Gastrocnemius medialis (tissue), 4 donors: Measurements from ENCODE around the gene THEM4. TPM values are rescaled to one million over a fixed set of nuclear protein-coding genes. Genes with fewer than 3 reads are reported as not detected.

ENCODE experiments used
- ATAC-seq, 2 donors: fragments of 150-250 bp; one replicate each; pipeline ENCODE4 v1.9.1; 2016
- DNase-seq, 2 donors: peaks; one replicate each; pipeline ENCODE4 v3.0.0-alpha.2; 2019
- H3K27ac ChIP-seq, 4 donors: fragments of 200-600 bp; sonication (generic); 1 replicate in 1 of 4; 2 replicates in 3 of 4; pipeline ENCODE4 v1.5.1; 2016 to 2018; ENCODE audit warnings: mild to moderate bottlenecking in 2 of 4, moderate library complexity in 1 of 4
- H3K27me3 ChIP-seq, 3 donors: fragments of 200-600 bp; sonication (generic) in 2 of 3; 1 replicate in 1 of 3; 2 replicates in 2 of 3; pipeline versions ENCODE4 v1.5.1 to v1.6.0; 2016 to 2019; ENCODE audit warnings: mild to moderate bottlenecking in 1 of 3, moderate library complexity in 1 of 3
- H3K36me3 ChIP-seq, 2 donors: fragments of 200-600 bp; sonication (generic) in 1 of 2; one replicate each; pipeline ENCODE4 v1.5.1; 2017 to 2018
- H3K4me1 ChIP-seq, 2 donors: fragments of 200-600 bp; sonication (generic) in 1 of 2; one replicate each; pipeline ENCODE4 v1.5.1; 2016 to 2017; ENCODE audit warnings: mild to moderate bottlenecking in 2 of 2
- H3K4me3 ChIP-seq, 4 donors: fragments of 200-600 bp; sonication (generic) in 3 of 4; 1 replicate in 1 of 4; 2 replicates in 3 of 4; pipeline ENCODE4 v1.5.1; 2016 to 2019; ENCODE audit warnings: mild to moderate bottlenecking in 2 of 4
- H3K9me3 ChIP-seq, 3 donors: fragments of 200-600 bp; sonication (generic) in 2 of 3; 1 replicate in 1 of 3; 2 replicates in 2 of 3; pipeline ENCODE4 v1.5.1; 2016 to 2019
- POLR2A ChIP-seq, 2 donors: fragments of 450-650 bp; IDR thresholded peaks; one replicate each; pipeline ENCODE4 v1.6.1; 2017; ENCODE audit warnings: antibody characterized with exemption in 2 of 2, mild to moderate bottlenecking in 2 of 2, moderate library complexity in 2 of 2
- in situ Hi-C, 4 donors: fragments of 200-750 bp; cut with MboI; loops; one replicate each; pipeline versions ENCODE4 v1.15.0 to v1.8.0; 2017; ENCODE audit warnings: low sequenced_read_pairs in 4 of 4
- intact Hi-C: fragments of 100-400 bp; cut with DNase I; formaldehyde crosslinking; loops from one replicate; pipeline ENCODE4 v1.15.1; 2023; ENCODE audit warnings: low total_unique reads
- total RNA-seq, 4 donors: library from RNA; depleted of rRNA; stranded (reverse); fragments of >200 nt; gene quantifications; one replicate each; pipeline versions ENCODE4 v1.1.0 to v1.2.3, GENCODE V29; 2016
- TF ChIP-seq, protein P1 (sequence below), 5 experiments: fragments of 450-650 bp in 3 of 5; fragments of 200-600 bp in 2 of 5; sonication (generic) in 2 of 5; IDR thresholded peaks in 4 of 5; conservative IDR thresholded peaks in 1 of 5; 1 replicate in 4 of 5; 2 replicates in 1 of 5; pipeline ENCODE4 v1.5.1; 2016 to 2019; ENCODE audit warnings: antibody characterized with exemption in 5 of 5, mild to moderate bottlenecking in 3 of 5, moderate library complexity in 3 of 5

Gene THEM4
- total RNA-seq, 4 donors from 2014 or later, result 7.7 to 21.8 (median 9.6) TPM

DNA sequence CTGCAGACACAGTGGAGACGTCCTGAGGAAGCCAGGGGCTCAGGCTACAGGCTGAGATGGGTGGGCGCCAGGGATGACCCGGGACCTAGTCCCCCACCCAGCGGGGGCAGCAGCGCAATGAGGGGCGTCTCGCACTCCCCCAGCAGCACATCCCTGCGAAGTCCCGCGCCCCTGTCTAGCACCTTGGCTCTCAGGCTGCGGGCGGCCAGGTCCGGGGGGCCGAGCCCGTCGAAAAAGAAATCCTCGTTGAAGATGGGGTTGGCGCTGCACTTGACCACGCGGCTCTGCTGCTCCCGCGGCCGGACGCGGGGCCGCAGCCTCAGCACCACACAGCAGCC is 71.5 kb downstream of the THEM4 start:
- Histone ChIP-seq H3K9me3 (no peaks in the 10 kb centered on the region), H3K27me3 (peaks cover 21 to 30% (median 26%) of the 10 kb centered on the region in 3 donors), H3K36me3 (no peaks in the 10 kb centered on the region), H3K4me3 (peak overlapping the region; percentile 4 to 56 (median 43)), H3K27ac (no peak overlapping the region), H3K4me1 (peaks cover 18 to 19% of the 10 kb centered on the region in 2 donors)
- no peak for TF ChIP-seq POLR2A (IDR thresholded peaks at IDR 0.05)
- TF ChIP-seq, protein P1, sequence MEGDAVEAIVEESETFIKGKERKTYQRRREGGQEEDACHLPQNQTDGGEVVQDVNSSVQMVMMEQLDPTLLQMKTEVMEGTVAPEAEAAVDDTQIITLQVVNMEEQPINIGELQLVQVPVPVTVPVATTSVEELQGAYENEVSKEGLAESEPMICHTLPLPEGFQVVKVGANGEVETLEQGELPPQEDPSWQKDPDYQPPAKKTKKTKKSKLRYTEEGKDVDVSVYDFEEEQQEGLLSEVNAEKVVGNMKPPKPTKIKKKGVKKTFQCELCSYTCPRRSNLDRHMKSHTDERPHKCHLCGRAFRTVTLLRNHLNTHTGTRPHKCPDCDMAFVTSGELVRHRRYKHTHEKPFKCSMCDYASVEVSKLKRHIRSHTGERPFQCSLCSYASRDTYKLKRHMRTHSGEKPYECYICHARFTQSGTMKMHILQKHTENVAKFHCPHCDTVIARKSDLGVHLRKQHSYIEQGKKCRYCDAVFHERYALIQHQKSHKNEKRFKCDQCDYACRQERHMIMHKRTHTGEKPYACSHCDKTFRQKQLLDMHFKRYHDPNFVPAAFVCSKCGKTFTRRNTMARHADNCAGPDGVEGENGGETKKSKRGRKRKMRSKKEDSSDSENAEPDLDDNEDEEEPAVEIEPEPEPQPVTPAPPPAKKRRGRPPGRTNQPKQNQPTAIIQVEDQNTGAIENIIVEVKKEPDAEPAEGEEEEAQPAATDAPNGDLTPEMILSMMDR (IDR thresholded peaks at IDR 0.05 in 4 of 5, conservative IDR thresholded peaks at IDR 0.05 in 1 of 5), result no peak
- ATAC-seq (no peak), DNase-seq (no peak)
- intact Hi-C loops, result loop anchor here (2.0 to 10.0 kb wide), 4 partner anchors 103 to 1797 kb away; partner anchors contain the start of genes CHTOP and RIIAD1
- in situ Hi-C loops, result loop anchor here (10.0 to 25.0 kb wide), 3 partner anchors 226 to 251 kb away; partner anchors contain the start of gene SNX27 (in 1 of the 4)

- no peak overlapping the region for H3K4me3 ChIP-seq
- no peak overlapping the region for H3K27ac ChIP-seq
- intact Hi-C loops (loop anchor here (2.0 to 10.0 kb wide), 4 partner anchors 102 to 1798 kb away; partner anchors contain the start of genes CHTOP and RIIAD1), in situ Hi-C loops (loop anchor here (10.0 to 25.0 kb wide), 3 partner anchors 225 to 250 kb away; partner anchors contain the start of gene SNX27 (in 1 of the 4))
- no peaks in the 10 kb centered on the region for H3K36me3 ChIP-seq
- DNase-seq (no peak), ATAC-seq (no peak)
- H3K9me3 ChIP-seq, result no peaks in the 10 kb centered on the region
- H3K4me1 ChIP-seq, result peaks cover 22 to 23% of the 10 kb centered on the region in 2 donors
- TF ChIP-seq, protein P1 (IDR thresholded peaks at IDR 0.05 in 4 of 5, conservative IDR thresholded peaks at IDR 0.05 in 1 of 5), result no peak
- no peak for TF ChIP-seq POLR2A (IDR thresholded peaks at IDR 0.05)
- H3K27me3 ChIP-seq, result peaks cover 21 to 30% (median 26%) of the 10 kb centered on the region in 3 donors
Observed at GRCh38 chr1:151837197-151837596, 72.1 kb downstream of the THEM4 start.

GRCh38 chr1:151835596-151835995 is 73.7 kb downstream of the THEM4 start:
- H3K4me3 ChIP-seq, result no peak overlapping the region
- peaks cover 27% of the 10 kb centered on the region in 2 donors for H3K4me1 ChIP-seq
- no peaks in the 10 kb centered on the region for H3K36me3 ChIP-seq
- H3K27me3 ChIP-seq, result peaks cover 21 to 27% (median 26%) of the 10 kb centered on the region in 3 donors
- in situ Hi-C loops, result loop anchor here (10.0 to 25.0 kb wide), 3 partner anchors 223 to 248 kb away; partner anchors contain the start of gene SNX27 (in 1 of the 4)
- TF ChIP-seq, protein P1 (IDR thresholded peaks at IDR 0.05 in 4 of 5, conservative IDR thresholded peaks at IDR 0.05 in 1 of 5), result no peak
- TF ChIP-seq POLR2A (IDR thresholded peaks at IDR 0.05), result no peak
- intact Hi-C loops, result loop anchor here (5.0 to 10.0 kb wide), 2 partner anchors 113 to 1799 kb away; partner anchors contain the start of genes CHTOP and RIIAD1
- no peaks in the 10 kb centered on the region for H3K9me3 ChIP-seq
- no peak overlapping the region for H3K27ac ChIP-seq
- DNase-seq, result no peak
- ATAC-seq, result no peak

- DNase-seq (no peak), ATAC-seq (no peak)
- in situ Hi-C loops (loop anchor here (10.0 to 25.0 kb wide), 3 partner anchors 222 to 247 kb away; partner anchors contain the start of gene SNX27 (in 1 of the 4)), intact Hi-C loops (loop anchor here (5.0 to 10.0 kb wide), 4 partner anchors 292 to 1801 kb away; partner anchors contain the start of genes CHTOP, TUFT1 and ZNF687)
- peaks cover 38% of the 10 kb centered on the region in 2 donors for H3K4me1 ChIP-seq
- peak overlapping the region in 3 of 4 donors; percentile 98 to 99 (median 99) for H3K27ac ChIP-seq
- no peaks in the 10 kb centered on the region for H3K9me3 ChIP-seq
- TF ChIP-seq, protein P1 (IDR thresholded peaks at IDR 0.05 in 4 of 5, conservative IDR thresholded peaks at IDR 0.05 in 1 of 5), result no peak
- no peak for TF ChIP-seq POLR2A (IDR thresholded peaks at IDR 0.05)
- no peaks in the 10 kb centered on the region for H3K36me3 ChIP-seq
- H3K4me3 ChIP-seq, result no peak overlapping the region
- peaks cover 10 to 17% (median 15%) of the 10 kb centered on the region in 3 donors for H3K27me3 ChIP-seq
Observed at GRCh38 chr1:151834239-151834638, 75.1 kb downstream of the THEM4 start.
